ENCODE results near the gene FGF12. TPM values are rescaled to one million over a fixed set of nuclear protein-coding genes. Genes with fewer than 3 reads are reported as not detected.

The FGF12 gene
- total RNA-seq, 1 experiment from 2014 or later: not detected

GRCh38 chr3:192417017-192417416 lies 310.3 kb downstream of the FGF12 start:
- no peak for DNase-seq (ENCODE audit: low read depth)

GRCh38 chr3:192413461-192413860 lies 313.9 kb downstream of the FGF12 start:
- no peak for DNase-seq (ENCODE audit: low read depth)

GRCh38 chr3:192410684-192410960 lies 316.7 kb downstream of the FGF12 start:
- DNase-seq (ENCODE audit: low read depth): no peak

- DNase-seq (ENCODE audit: low read depth): no peak
These were observed 317.3 kb downstream of the FGF12 start for GRCh38 chr3:192409838-192410683.

GRCh38 chr3:192409201-192409837 lies 318.0 kb downstream of the FGF12 start:
- DNase-seq (ENCODE audit: low read depth): no peak

- DNase-seq (ENCODE audit: low read depth): no peak
These were observed 318.6 kb downstream of the FGF12 start for GRCh38 chr3:192408647-192409200.

GRCh38 chr3:192408007-192408646 lies 319.2 kb downstream of the FGF12 start:
- DNase-seq (ENCODE audit: low read depth): no peak

- no peak for DNase-seq (ENCODE audit: low read depth)
These were observed 327.6 kb downstream of the FGF12 start for GRCh38 chr3:192399767-192400166.

- DNase-seq (ENCODE audit: low read depth): no peak
These were observed 330.3 kb downstream of the FGF12 start for GRCh38 chr3:192397012-192397411.

- DNase-seq (ENCODE audit: low read depth): no peak
These were observed 331.8 kb downstream of the FGF12 start for GRCh38 chr3:192395506-192395905.

- DNase-seq (ENCODE audit: low read depth): no peak
These were observed 334.4 kb downstream of the FGF12 start for GRCh38 chr3:192392986-192393385.

GRCh38 chr3:192382861-192383260 lies 344.5 kb downstream of the FGF12 start:
- no peak for DNase-seq (ENCODE audit: low read depth)

GRCh38 chr3:192373586-192373985 lies 353.8 kb downstream of the FGF12 start:
- no peak for DNase-seq (ENCODE audit: low read depth)

- DNase-seq (ENCODE audit: low read depth): no peak
These were observed 354.3 kb downstream of the FGF12 start for GRCh38 chr3:192373032-192373431.

GRCh38 chr3:192372616-192373015 lies 354.7 kb downstream of the FGF12 start:
- DNase-seq (ENCODE audit: low read depth): no peak

GRCh38 chr3:192371870-192372400 lies 355.4 kb downstream of the FGF12 start:
- DNase-seq (ENCODE audit: low read depth): no peak

- DNase-seq (ENCODE audit: low read depth): no peak
These were observed 359.7 kb downstream of the FGF12 start for GRCh38 chr3:192367616-192368015.

- no peak for DNase-seq (ENCODE audit: low read depth)
These were observed 360.4 kb downstream of the FGF12 start for GRCh38 chr3:192366916-192367315.

- no peak for DNase-seq (ENCODE audit: low read depth)
These were observed 361.8 kb downstream of the FGF12 start for GRCh38 chr3:192365571-192365970.

- DNase-seq (ENCODE audit: low read depth): no peak
These were observed 363.0 kb downstream of the FGF12 start for GRCh38 chr3:192364316-192364715.

- DNase-seq (ENCODE audit: low read depth): no peak
These were observed 372.7 kb downstream of the FGF12 start for GRCh38 chr3:192354687-192355086.

- DNase-seq (ENCODE audit: low read depth): no peak
These were observed 375.2 kb downstream of the FGF12 start for GRCh38 chr3:192352142-192352541.
